ENCODE measurements around the gene HOXC12. TPM values are rescaled to one million over a fixed set of nuclear protein-coding genes. Genes with fewer than 3 reads are reported as not detected.

Gene HOXC12
- total RNA-seq, 1 experiment from 2014 or later = not detected

- no peak for DNase-seq (ENCODE audit: low spot score)
Measured at GRCh38 chr12:54007538-54008259, 53.0 kb downstream of the HOXC12 start.

- DNase-seq (ENCODE audit: low spot score) = no peak
Measured at GRCh38 chr12:54008260-54008552, 53.5 kb downstream of the HOXC12 start.

Other genes with a start within 250 kb of the HOXC12 start
- 36.8 and 40.2 TPM in 2 replicates for gene CALCOCO1, start 227.5 kb upstream of the HOXC12 start, total RNA-seq (2014; rRNA removed; shearing (Covaris generic))
- gene CISTR, start 202.9 kb upstream of the HOXC12 start, total RNA-seq (2014; rRNA removed; shearing (Covaris generic)) = not detected in 2 replicates
- 7.5 and 8.9 TPM in 2 replicates for gene HOXC13, start 16.1 kb upstream of the HOXC12 start, total RNA-seq (2014; rRNA removed; shearing (Covaris generic))
- gene HOXC11, start 18.2 kb downstream of the HOXC12 start, total RNA-seq (2014; rRNA removed; shearing (Covaris generic)) = 1.0 and 2.3 TPM in 2 replicates
- gene HOTAIR, start 20.1 kb downstream of the HOXC12 start, total RNA-seq (2014; rRNA removed; shearing (Covaris generic)) = 8.4 and 9.8 TPM in 2 replicates
- gene HOXC10, start 30.2 kb downstream of the HOXC12 start, total RNA-seq (2014; rRNA removed; shearing (Covaris generic)) = 4.4 and 4.9 TPM in 2 replicates
- gene HOXC9, start 45.3 kb downstream of the HOXC12 start, total RNA-seq (2014; rRNA removed; shearing (Covaris generic)) = 6.3 and 11.0 TPM in 2 replicates
- gene HOXC8, start 54.1 kb downstream of the HOXC12 start, total RNA-seq (2014; rRNA removed; shearing (Covaris generic)) = not detected in 2 replicates
- gene HOXC6, start 73.5 kb downstream of the HOXC12 start, total RNA-seq (2014; rRNA removed; shearing (Covaris generic)) = 0.31 and 2.5 TPM in 2 replicates
- 0.57 TPM in 1 of 2 replicates, not detected in the other for gene HOXC5, start 78.1 kb downstream of the HOXC12 start, total RNA-seq (2014; rRNA removed; shearing (Covaris generic))
- gene HOXC4, start 98.9 kb downstream of the HOXC12 start, total RNA-seq (2014; rRNA removed; shearing (Covaris generic)) = not detected in 2 replicates
- 27.2 and 37.8 TPM in 2 replicates for gene SMUG1, start 234.1 kb downstream of the HOXC12 start, total RNA-seq (2014; rRNA removed; shearing (Covaris generic))